Nucleus accumbens (tissue), 56 donors: ENCODE results near the gene RCAN2.

ENCODE experiments used
- DNase-seq, 56 donors: peaks; one replicate each; lab custom pipeline; 2025; lab: John Stamatoyannopoulos, UW

The RCAN2 gene

DNA sequence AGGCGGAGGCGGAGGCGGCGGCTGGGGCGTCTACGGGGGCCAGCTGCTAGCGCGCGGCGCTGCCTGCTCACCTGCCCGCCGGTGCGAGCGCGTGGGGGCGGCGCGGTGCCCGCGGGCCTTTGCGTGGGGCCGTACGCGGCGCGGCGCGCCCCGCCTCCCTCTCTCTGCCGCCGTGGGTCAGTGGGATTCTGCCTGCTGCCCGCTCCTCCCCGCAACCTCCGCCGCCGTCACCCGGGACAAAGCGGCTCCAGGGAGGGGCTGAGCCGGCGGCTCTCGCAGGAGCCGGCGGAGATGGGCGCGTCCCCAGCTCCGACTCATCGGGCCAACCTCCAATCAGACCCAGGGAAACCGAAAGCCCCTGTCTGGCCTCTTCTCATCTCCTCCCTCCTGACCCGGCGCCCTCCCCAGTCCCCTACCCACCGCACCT is at the start of gene RCAN2:
Gene RCAN2 (minus strand): TSS at position 249 of the 427 bp plus-strand sequence.
- peak in 51 of 56 donors; percentile 3 to 83 (median 69) for DNase-seq

DNA sequence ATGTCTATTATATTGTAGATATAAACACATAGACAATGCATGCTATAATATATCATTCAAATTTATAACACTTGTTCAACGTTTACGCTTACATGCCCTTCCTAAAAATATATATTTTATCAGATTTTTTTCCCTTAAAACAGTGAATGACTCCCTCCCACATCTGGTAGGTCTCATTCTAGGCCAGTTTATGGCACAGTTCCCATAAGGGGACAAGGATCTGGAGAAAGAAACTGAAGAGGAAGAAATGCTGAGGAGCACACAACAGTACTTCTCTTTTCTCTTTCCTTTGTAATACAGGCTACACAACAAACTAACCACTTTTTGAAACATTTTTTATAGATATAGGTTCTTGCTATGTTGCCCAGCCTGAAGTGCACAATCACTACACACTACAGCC is 48.6 kb upstream of the RCAN2 start:
- no peak for DNase-seq

DNA sequence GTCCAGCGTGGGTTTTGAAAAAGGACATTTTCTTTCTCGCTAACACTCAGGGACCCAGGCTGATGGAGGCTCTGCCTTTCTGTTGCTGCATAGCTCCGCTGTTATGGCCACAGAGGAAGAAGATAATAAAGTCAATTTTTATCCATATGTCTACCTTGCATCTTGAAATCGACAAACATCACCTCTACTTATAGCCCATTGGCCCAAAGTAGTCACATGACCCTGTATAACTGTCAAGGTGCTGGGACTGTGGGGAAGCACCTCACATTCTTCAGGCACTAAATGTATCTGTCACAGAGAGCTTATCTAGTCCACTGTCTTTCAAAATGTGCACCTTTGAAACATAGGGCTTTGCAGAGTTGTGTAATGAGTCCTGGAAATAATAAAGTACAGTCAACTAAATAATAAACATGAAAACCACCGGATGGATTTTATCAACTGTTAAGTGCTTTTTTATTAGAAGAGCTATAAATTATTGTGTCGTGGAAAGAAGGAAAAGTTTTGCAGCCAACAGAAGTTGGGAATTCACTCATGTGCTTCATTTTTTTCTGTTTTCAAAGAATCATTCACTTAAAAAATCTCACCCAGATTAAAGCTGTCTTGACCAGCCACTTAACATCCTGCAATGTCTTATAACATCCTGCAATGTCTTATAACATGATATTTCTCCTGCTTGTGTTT is 47.7 kb upstream of the RCAN2 start:
- DNase-seq: no peak

DNA sequence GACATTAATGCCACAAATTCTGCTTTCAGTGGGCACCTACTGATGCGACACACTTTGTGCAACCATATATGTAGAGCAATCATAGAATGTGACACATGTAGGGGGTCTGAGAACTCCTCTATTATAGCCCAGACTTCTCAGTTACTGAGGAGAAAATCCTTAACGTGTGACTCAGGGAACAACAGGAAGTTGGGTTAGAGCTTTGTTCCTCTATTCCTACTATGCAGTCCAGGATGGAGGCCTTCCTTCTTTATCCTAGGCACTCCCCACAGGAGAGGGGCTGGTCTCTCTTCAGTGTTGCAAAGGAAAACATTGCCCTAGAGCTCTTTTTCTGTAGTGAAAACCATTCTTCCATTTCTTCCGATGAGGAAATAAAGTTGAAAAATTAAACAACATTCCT is 39.6 kb upstream of the RCAN2 start:
- no peak for DNase-seq

DNA sequence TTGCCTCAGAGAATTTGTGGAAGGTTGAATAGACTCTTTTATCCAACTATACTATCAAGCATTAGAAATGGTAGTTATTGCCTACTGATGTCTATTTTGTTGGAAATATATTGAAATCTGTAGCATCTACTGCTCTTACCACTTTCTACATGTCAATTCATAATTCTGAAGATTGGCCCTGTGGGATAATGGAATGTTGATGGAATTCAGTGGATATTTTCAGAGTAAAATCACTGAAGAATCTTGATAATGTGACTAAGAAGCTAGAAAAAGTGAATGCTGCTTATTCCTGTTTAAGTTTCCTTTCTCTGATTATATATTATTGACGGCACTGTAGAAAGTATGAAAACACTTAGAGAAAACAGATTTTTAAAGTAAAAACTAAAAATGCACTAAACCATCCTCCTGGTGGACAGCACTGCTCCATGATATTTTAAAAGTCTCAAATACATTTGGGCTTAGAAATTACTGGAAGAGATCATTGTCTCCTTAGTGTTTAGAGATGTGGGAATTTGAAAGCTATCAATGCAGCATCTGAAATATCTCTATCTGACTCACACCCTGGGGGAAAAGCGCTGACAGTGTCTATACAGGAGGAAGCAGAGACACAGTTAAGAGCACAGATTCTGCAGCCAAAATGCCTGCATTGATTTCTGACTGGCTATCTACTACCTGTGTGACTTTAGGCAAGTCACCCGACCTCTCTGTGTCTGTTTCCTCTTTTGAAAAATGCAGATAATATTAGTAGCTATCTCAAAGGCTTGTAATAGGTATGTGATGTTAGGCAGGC is 37.9 kb upstream of the RCAN2 start:
- no peak for DNase-seq

DNA sequence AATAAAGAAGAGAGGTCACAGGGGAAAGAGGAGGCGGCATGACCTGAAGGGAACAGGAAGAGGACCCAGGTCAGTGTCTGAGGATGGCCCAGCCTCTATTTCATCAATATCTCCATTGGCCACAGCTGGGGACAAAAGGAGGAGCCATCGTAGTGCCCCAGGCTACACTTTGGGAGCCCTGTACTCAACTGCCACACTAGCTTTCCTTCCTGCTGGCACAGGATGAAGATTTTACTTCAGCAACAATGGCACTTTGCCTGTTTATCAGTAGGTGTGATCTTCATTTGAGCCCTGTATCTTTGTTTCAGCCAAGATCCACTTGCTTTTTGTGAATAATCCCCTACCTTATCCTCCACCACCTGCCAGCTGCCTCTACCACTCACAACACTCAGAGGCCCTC is 35.4 kb upstream of the RCAN2 start:
- no peak for DNase-seq

DNA sequence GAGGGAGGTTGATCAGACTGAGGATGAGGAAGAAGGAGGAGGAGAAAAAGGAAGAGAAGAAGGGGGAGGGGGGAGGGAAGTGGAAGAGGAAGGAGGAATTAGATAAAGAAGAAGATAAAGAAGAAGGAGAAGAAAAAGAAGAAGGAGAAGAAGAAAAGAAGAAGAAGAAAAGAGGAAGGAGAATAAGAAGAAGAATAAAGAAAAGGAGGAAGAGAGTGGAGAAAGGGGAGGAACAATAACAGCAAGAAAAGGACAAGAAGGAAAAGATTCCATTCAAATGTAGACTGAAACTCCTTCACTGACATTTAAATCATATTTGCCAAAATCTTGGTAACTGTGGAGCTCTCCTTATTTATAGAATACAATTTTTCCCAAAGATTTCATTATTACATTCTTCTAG is 34.3 kb upstream of the RCAN2 start:
- DNase-seq: no peak

DNA sequence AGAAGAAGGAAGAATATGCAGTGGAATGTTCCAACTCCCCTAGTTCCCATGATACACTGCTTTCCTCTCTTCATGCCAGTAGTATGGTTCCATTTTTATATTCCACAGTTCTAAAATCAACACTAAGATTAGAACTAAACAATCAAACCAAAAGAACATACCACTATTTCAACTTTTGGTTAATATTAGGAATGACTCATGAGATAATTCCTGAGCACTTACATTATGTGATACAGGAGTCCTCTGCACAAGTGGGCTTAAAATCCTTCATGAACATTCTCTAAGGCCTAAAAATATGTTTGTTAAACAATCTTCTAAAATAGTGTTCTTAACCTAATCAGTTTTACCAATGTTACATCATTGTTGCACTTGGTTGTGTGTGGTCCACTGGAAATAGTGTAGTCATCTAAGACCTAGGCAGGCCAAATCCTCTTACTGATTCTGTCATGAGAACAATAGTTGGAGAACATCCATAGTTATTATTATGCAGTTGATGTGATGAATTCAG is 30.3 kb upstream of the RCAN2 start:
- no peak for DNase-seq

DNA sequence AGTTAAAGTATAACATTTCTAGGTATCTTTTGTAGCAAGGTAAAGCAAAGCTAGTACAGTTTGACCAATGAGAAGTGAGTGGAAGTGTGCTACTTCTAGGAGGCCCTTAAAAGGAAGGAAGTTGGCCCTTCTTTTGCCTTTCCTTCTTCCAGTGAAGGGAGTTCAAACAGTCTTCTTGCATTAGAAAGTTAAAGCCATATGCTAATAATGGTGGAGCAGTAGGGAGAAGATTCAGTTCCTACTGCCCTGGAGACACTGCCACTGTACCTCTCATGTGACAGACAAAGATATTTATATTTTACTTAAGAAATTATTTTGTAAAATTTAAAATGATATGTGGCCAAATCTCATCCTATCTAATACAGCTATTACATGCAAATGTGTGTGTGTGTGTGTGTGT is 26.0 kb upstream of the RCAN2 start:
- DNase-seq: no peak

DNA sequence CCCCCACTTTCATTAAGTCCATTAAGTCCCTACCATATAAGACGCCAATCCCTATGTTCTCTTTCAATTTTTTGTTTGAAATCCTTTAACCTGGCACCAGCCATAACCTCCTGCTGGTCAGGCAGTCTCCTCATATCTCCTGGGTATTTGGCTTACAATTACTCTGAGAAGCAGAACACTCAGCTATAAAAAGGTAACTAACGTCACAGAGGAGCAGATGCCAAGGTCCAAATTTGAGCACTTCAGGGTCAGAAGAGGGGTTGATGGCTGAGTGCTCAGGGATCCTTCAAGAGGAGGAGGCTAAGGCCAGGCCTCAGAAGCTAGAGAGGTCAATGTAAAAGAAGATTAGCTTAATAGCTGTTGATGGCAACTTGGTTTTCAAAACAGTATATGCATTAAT is 22.3 kb upstream of the RCAN2 start:
- DNase-seq: no peak

DNA sequence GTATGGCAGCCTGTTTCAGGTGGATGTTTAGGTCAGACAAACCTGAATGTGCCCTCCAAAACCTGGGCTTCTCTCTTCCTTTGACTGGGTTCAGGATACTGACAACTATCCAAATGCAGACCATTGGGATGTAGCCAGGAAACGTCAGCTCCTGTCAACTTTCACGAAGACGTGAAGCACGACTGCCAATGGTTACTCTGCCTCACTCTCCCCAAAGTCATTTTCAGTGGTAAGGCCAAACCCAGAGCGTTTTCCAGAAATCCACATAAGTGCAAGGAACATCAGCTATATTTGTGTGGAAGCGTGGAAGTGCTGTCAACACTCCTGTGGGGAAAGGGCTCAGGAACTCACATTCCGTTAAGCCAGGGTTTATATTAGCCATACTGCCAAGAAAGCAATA is 20.1 kb upstream of the RCAN2 start:
- no peak for DNase-seq

DNA sequence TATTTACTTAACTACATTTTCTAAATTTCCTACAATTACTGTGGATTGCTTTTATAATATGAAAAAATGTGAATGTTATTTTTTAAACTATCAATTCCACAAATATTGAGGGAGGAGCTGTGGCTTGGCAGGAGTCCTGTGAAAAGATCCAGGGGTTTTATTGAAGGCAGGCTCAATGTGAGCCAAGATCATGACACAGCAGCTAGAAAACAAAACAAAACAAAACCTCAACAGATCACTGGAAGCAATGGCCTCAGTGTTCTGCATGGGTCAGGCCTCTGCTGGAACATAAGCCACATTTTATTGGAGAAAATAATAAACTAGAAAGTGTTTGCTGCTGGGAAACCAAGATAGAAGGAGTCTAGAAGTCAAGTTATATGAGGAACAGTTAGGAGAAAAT is 19.4 kb upstream of the RCAN2 start:
- peak in 27 of 56 donors; percentile 6 to 59 (median 27) for DNase-seq

DNA sequence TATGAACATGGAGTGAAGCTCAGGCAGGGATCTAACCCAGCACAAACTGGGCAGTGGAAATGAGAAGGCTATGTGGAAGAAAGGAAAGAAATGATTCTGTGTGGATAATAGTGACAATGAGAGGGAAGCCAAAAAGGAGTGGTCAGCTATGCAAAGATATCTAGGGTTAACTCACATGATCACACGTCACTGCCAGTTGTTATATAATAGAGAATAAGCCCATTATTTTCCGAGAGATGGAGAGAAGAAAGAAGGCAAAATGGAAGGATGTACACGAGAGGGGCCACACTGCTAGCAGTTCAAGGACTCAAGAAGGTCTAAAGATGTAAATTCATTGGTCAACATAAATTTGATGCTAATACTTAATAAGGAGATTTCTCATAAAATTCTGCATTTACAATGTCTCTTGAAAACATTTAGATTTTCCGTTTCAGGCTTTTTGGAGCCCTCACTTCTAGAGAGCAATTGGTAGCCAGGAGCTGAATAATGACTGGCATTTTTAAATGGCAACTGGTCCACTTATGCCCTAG is 18.8 kb upstream of the RCAN2 start:
- DNase-seq: peak in 2 of 56 donors; percentile 16 to 23

DNA sequence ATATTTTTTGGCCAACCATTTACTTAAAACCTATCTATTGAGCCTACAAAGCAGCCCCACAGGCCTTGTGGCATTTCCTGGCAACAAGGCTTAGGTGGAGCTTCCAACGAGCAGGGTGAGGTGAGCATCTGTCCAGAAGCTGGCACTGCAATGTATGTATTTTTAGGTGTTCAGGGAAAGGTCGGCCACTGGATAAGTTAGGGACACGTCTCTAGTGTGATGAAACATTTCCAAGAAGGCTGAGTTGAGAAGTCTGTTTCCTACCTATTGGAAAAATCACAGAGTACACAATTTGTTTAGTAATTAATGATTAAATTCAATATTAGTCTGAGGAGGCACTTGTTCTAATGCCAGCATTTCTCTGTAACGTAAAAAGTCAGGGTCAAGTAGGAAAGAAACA is 17.8 kb upstream of the RCAN2 start:
- DNase-seq: no peak

DNA sequence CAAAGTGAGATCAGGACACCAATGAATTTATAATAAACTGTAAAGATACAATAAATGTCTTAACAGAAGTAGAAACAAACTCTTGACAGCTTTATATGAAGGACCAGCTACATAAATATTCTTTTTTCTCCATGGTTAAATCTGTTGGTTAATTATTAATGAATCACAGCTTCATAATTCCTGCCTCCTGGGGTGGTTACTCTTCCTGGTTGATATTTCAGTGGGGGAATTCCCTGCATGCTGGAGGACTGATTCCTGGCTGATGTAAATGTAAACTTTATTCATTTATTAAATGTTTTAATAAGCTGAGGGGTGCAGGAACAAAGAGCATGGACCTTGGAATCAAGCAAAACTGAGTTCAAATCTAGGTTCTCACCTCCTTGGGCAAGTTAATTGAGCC is 16.2 kb upstream of the RCAN2 start:
- no peak for DNase-seq

DNA sequence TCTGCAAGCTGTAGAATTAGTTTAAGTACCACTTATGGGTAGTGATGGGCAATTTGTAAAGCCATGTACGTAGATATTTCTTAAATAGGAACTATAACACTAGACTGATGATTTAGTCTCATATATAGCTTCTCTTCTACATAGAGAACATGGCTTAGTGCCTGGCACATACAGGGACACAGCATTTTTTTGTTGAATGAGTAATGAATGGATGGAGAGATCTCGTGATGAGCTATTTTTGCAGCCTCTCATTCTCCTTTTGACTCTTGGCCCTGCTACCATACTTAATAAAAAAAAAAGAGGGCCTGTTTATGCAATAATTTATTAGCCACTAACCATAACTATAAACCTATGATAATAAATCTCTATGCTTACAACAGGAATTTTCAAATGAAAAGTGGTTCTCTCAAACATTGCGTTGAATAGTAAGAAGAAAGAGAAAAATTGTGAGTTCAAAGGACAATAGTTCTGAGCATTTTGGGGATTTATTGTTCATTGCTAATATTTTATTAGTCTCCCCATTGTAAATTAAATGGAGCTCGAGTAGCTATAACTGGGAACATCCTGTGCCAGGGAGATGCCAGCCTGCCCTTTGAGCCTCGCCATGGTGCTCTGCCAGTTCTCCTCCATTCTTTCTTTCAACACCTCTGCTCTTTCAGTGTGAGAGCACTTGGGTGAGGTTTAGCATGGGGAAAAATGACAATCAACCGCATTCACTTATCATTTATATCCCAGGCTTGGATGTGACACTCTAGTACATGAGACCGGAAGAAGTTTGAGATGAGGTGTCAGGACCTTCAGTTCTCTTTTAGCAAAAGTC is 14.7 kb upstream of the RCAN2 start:
- DNase-seq: no peak

DNA sequence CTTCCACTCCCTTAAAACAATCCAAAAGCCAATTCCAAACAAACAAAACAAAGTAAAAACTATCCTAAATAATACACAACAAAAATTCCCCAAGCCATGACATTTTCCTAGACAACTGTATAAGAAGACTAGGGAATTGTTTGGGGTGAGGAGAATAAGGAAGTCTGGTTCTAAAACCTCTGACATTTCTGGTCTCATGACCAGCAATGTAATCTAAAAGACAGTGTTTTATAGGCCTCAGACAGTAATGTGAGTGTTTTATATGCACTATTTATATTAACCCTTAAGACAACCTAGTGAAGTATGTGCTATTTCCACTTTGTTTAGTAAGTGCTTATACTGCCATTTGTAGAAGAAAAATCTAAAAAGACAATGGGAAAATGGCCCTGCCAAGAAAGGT is 13.0 kb upstream of the RCAN2 start:
- no peak for DNase-seq

DNA sequence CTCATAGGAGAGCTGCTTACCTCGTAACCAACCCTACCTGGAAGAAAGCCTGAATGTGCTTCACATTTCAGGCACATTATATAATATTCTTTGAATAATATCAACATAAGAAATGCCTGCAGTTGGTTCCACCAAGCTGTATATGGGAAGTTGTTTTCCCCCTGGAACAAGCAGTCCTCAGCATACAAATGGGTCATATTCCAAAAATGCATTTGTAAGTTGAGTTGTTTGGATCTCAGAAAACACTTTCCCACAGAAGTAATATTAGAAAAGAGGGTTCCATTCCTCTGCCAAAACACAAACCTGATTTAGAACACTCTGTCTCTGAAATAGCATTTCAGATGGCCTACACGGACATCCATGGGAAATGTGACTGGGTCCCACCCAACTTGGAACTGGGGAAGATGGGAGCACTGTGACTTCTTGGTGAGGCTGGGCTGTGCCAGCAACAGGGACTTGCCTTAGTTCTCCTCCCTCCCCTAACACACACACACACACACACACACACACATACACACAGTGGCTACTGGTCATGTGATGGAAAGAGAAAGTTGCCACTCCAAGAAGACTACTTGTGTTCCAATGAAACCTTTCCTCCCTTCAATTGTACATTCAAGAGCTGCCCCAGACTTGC is 11.4 kb upstream of the RCAN2 start:
- DNase-seq: no peak

DNA sequence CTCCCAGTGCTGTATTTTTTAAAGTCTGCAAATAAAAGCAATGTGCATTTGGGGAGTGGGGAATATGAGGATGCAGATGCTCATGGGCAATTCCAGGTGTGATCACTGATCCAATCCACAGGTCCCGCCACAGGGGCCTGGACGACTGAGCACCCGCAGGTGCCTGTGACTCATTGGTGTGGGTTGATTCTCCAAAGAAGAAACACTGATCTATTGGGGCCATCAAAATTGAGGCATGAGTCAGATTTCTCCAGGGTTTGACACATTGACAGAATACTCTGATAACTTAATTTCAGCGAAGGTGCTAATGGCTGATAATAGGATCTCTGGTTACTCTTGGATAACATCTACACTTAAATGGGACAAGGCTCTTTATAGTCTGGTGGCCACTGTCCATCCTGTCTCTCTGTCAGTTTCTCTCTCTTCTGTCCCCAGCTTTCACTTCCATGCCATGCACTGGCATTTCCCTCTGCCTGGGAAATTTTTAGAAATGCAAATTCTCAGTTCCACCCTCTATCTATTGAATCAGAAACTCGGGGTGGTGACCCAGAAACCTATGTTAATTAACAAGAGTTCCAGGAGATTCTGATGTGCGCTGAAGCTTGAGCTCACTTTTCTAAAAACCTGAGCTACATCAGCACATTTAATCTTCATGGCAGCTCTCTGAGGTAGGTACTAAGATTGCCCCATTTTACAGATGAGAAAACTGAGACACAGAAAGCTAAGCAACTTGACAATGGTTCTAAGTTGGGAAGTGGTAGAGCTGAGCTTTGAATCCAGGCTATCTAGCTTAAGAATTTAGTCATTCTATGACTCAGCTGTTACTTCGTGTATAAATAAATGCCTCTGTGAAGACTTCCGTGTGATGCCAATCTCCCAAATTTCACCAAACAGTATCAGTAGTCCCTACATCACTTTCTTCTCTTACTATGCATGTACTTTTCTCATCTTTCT is 10.2 kb upstream of the RCAN2 start:
- DNase-seq: peak in 12 of 56 donors; percentile 7 to 45 (median 27)
